GM12878 (cell line): ENCODE measurements around the gene DOK7. TPM values are rescaled to one million over a fixed set of nuclear protein-coding genes. Genes with fewer than 3 reads are reported as not detected.

Experiments
- ATAC-seq: fragments of 200-7000 bp; cut with Tn5 transposase; 3 replicates; pipeline ENCODE4 v1.9.1; 2020; ENCODE audit warnings: mild to moderate bottlenecking, moderate library complexity
- BruUV-seq: library from RNA; stranded (reverse); fragments of 400-500 nt; replicated peaks from 2 replicates; lab custom pipeline; 2021; lab: Mats Ljungman, UMichigan
- CTCF ChIA-PET: fragments of 300-600 bp; sonication (Branson Sonifier 250); formaldehyde crosslinking; extraction: SDS; loops from one replicate; lab custom pipeline; 2021; ENCODE audit warnings: inconsistent platforms; lab: Yijun Ruan, JAX
- POLR2A ChIA-PET: fragments of 350-600 bp; formaldehyde crosslinking; extraction: SDS; loops from one replicate; lab custom pipeline; 2021; ENCODE audit warnings: inconsistent platforms; lab: Charles Lee
- RAD21 ChIA-PET: fragments of 300-600 bp; sonication (Branson Sonifier 250); formaldehyde crosslinking; loops from one replicate; lab custom pipeline; 2023; ENCODE audit warnings: antibody characterized with exemption; ENCODE audit not compliant: unreplicated experiment; lab: Charles Lee
- SMC1A ChIA-PET: fragments of 300-600 bp; sonication (Branson Sonifier 250); formaldehyde crosslinking; loops from one replicate; lab custom pipeline; 2023; ENCODE audit not compliant: unreplicated experiment, uncharacterized antibody; lab: Charles Lee
- DNase-seq: peaks from one replicate; pipeline ENCODE4 v3.0.0-alpha.2; 2011; ENCODE audit warnings: low read depth, low spot score
- FAIRE-seq: peaks from 3 replicates; lab custom pipeline; 2011; peaks lifted over from hg19 to GRCh38; lab: Jason Lieb, UNC
- H2AFZ ChIP-seq: 2 replicates; pipeline ENCODE4 v1.6.0; 2011; ENCODE audit warnings: low read depth, low read length, control low read depth; ENCODE audit not compliant: control insufficient read depth
- H3K27ac ChIP-seq: 2 replicates; pipeline ENCODE4 v1.5.1; 2011; ENCODE audit warnings: control low read depth; ENCODE audit not compliant: control insufficient read depth, insufficient read depth
- H3K27me3 ChIP-seq, 2 experiments: replicated peaks in 1 of 2; 2 replicates each; pipeline versions ENCODE4 v1.6.0 to v1.6.1; 2011; ENCODE audit warnings: low read length in 1 of 2; ENCODE audit not compliant: control insufficient read depth in 2 of 2, insufficient read depth in 2 of 2
- H3K36me3 ChIP-seq, 2 experiments: 2 replicates each; pipeline ENCODE4 v1.5.1; 2011; ENCODE audit warnings: low read length in 1 of 2; ENCODE audit not compliant: control insufficient read depth in 2 of 2, insufficient read depth in 2 of 2
- H3K4me1 ChIP-seq: 2 replicates; pipeline ENCODE4 v1.6.1; 2011; ENCODE audit warnings: mild to moderate bottlenecking, low read length, moderate library complexity, mixed read lengths; ENCODE audit not compliant: control insufficient read depth, insufficient read depth
- H3K4me2 ChIP-seq: 2 replicates; pipeline ENCODE4 v1.6.0; 2011; ENCODE audit warnings: control low read depth; ENCODE audit not compliant: control insufficient read depth, insufficient read depth
- H3K4me3 ChIP-seq: fragments of 200-600 bp; sonication (generic); 2 replicates; pipeline ENCODE4 v1.5.1; 2016
- H3K79me2 ChIP-seq: 2 replicates; pipeline ENCODE4 v1.6.0; 2011; ENCODE audit warnings: low read length; ENCODE audit not compliant: control insufficient read depth, insufficient read depth
- H3K9ac ChIP-seq: 2 replicates; pipeline ENCODE4 v1.8.0; 2011; ENCODE audit warnings: low read length, control low read depth, mixed read lengths; ENCODE audit not compliant: control insufficient read depth, insufficient read depth
- H3K9me3 ChIP-seq: replicated peaks from 3 replicates; pipeline ENCODE4 v1.5.1; 2011; ENCODE audit warnings: mild to moderate bottlenecking, low read length; ENCODE audit not compliant: control insufficient read depth, insufficient read depth
- H4K20me1 ChIP-seq: 2 replicates; pipeline ENCODE4 v1.6.0; 2011; ENCODE audit not compliant: control insufficient read depth, insufficient read depth
- CREB1 ChIP-seq: IDR thresholded peaks from 2 replicates; pipeline ENCODE4 v1.6.1; 2012; ENCODE audit warnings: low read depth, mild to moderate bottlenecking, inconsistent platforms
- HDGF ChIP-seq: fragments of 450-650 bp; IDR thresholded peaks from 2 replicates; pipeline ENCODE4 v1.6.1; 2016; ENCODE audit warnings: antibody characterized with exemption
- IKZF1 ChIP-seq: fragments of 450-650 bp; conservative IDR thresholded peaks from 2 replicates; pipeline ENCODE4 v1.6.1; 2017; ENCODE audit warnings: antibody characterized with exemption, mild to moderate bottlenecking
- LARP7 ChIP-seq: fragments of 450-650 bp; IDR thresholded peaks from 2 replicates; pipeline ENCODE4 v1.6.1; 2017; ENCODE audit warnings: mild to moderate bottlenecking
- MTA2 ChIP-seq: fragments of 450-650 bp; IDR thresholded peaks from 2 replicates; pipeline ENCODE4 v1.6.1; 2016; ENCODE audit warnings: low read depth, mild to moderate bottlenecking, moderate library complexity
- RCOR1 ChIP-seq: conservative IDR thresholded peaks from 2 replicates; pipeline ENCODE4 v1.6.1; 2012; ENCODE audit warnings: low read depth, low read length, improper control_type of control experiment
- ZBED1 ChIP-seq: IDR thresholded peaks from 2 replicates; pipeline ENCODE4 v1.6.1; 2016; ENCODE audit warnings: borderline replicate concordance
- WGBS: methylation state at CpG from one replicate; pipeline ENCODE4 v1.1.6; 2016; ENCODE audit warnings: low lambda C conversion rate; ENCODE audit not compliant: insufficient replicate concordance, insufficient coverage; ENCODE audit errors: missing lambda C conversion rate; 5-methylcytosine and 5-hydroxymethylcytosine counted together
- in situ Hi-C: fragments of 300-500 bp; cut with MboI; formaldehyde crosslinking; loops from 9 replicates; pipeline ENCODE4 v1.14.3; 2018; ENCODE audit warnings: mixed read lengths
- intact Hi-C: fragments of 100-400 bp; cut with micrococcal nuclease; formaldehyde crosslinking; loops from one replicate; pipeline ENCODE4 v1.14.2; 2022; ENCODE audit not compliant: unreplicated experiment
- polyA plus RNA-seq, 11 experiments: library from polyadenylated mRNA; depleted of rRNA in 4 of 11; unstranded in 6 of 11; stranded (reverse) in 5 of 11; fragments of >200 nt; fragmentation: Nextera tagmentation in 4 of 11; fragmentation: Illumina TruSeq in 1 of 11; extraction: Ambion mirVana in 4 of 11; extraction: Trizol in 1 of 11; gene quantifications; 1 replicate in 1 of 11; 2 replicates in 10 of 11; pipeline versions ENCODE4 v1.2.1 to v1.2.3, GENCODE V29; 2011 to 2016; ENCODE audit warnings: inconsistent platforms in 2 of 11, missing spikeins in 2 of 11, low read depth in 1 of 11
- total RNA-seq, 4 experiments: library from RNA; depleted of rRNA in 3 of 4; stranded (reverse); fragments of >200 nt in 3 of 4; fragmentation: Illumina TruSeq in 1 of 4; extraction: Trizol in 1 of 4; gene quantifications; 2 replicates each; pipeline versions ENCODE4 v1.2.1 to v1.2.3, GENCODE V29; 2013 to 2021
- TF ChIP-seq, protein P1 (sequence below): fragments of 450-650 bp; formaldehyde crosslinking; IDR thresholded peaks from 2 replicates; pipeline ENCODE4 v1.5.0; 2022; ENCODE audit warnings: mild to moderate bottlenecking, missing genetic modification characterization
- TF ChIP-seq, protein P2 (sequence below): IDR thresholded peaks from 2 replicates; pipeline ENCODE4 v1.6.1; 2011; ENCODE audit warnings: low read depth, low read length, improper control_type of control experiment, borderline replicate concordance
- TF ChIP-seq, protein P3 (sequence below): IDR thresholded peaks from 2 replicates; pipeline ENCODE4 v1.6.1; 2012; ENCODE audit warnings: improper control_type of control experiment, low read depth, low read length; ENCODE audit not compliant: insufficient replicate concordance
- TF ChIP-seq, protein P4 (sequence below): IDR thresholded peaks from 2 replicates; pipeline ENCODE4 v1.6.1; 2011; ENCODE audit warnings: low read depth, mild to moderate bottlenecking, low read length, moderate library complexity, borderline replicate concordance; ENCODE audit errors: extremely low read depth

DOK7 gene
- total and polyA plus RNA-seq, 10 of the 15 experiments (the other 5 are each of a cell fraction or from before 2014, with no cell fraction given), result 0.04 to 0.46 (median 0.18) TPM; not detected in 4

DNA sequence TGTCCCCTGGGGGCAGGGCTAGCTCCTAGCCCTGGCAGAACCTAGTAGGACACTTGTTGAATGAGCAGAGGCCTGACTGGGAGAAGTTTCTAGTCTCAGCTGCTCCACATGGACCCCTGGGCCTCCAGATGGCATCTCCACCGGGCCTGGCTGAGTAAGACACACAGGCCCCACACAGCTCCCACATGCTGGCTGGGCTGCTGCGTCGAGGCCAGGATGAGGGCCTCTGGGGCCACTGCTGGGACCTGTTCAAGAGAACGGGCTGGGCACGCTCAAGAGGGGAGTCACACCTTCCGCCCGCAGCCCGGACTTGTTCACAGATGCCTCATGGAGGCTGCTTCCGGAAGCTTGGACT is 25.5 kb upstream of the DOK7 start (continued):
- TF ChIP-seq, protein P1, sequence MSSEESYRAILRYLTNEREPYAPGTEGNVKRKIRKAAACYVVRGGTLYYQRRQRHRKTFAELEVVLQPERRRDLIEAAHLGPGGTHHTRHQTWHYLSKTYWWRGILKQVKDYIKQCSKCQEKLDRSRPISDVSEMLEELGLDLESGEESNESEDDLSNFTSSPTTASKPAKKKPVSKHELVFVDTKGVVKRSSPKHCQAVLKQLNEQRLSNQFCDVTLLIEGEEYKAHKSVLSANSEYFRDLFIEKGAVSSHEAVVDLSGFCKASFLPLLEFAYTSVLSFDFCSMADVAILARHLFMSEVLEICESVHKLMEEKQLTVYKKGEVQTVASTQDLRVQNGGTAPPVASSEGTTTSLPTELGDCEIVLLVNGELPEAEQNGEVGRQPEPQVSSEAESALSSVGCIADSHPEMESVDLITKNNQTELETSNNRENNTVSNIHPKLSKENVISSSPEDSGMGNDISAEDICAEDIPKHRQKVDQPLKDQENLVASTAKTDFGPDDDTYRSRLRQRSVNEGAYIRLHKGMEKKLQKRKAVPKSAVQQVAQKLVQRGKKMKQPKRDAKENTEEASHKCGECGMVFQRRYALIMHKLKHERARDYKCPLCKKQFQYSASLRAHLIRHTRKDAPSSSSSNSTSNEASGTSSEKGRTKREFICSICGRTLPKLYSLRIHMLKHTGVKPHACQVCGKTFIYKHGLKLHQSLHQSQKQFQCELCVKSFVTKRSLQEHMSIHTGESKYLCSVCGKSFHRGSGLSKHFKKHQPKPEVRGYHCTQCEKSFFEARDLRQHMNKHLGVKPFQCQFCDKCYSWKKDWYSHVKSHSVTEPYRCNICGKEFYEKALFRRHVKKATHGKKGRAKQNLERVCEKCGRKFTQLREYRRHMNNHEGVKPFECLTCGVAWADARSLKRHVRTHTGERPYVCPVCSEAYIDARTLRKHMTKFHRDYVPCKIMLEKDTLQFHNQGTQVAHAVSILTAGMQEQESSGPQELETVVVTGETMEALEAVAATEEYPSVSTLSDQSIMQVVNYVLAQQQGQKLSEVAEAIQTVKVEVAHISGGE, result no peak
- TF ChIP-seq, protein P2, sequence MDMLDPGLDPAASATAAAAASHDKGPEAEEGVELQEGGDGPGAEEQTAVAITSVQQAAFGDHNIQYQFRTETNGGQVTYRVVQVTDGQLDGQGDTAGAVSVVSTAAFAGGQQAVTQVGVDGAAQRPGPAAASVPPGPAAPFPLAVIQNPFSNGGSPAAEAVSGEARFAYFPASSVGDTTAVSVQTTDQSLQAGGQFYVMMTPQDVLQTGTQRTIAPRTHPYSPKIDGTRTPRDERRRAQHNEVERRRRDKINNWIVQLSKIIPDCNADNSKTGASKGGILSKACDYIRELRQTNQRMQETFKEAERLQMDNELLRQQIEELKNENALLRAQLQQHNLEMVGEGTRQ, result no peak
- TF ChIP-seq HDGF (no peak), LARP7 (no peak), MTA2 (no peak)

DNA sequence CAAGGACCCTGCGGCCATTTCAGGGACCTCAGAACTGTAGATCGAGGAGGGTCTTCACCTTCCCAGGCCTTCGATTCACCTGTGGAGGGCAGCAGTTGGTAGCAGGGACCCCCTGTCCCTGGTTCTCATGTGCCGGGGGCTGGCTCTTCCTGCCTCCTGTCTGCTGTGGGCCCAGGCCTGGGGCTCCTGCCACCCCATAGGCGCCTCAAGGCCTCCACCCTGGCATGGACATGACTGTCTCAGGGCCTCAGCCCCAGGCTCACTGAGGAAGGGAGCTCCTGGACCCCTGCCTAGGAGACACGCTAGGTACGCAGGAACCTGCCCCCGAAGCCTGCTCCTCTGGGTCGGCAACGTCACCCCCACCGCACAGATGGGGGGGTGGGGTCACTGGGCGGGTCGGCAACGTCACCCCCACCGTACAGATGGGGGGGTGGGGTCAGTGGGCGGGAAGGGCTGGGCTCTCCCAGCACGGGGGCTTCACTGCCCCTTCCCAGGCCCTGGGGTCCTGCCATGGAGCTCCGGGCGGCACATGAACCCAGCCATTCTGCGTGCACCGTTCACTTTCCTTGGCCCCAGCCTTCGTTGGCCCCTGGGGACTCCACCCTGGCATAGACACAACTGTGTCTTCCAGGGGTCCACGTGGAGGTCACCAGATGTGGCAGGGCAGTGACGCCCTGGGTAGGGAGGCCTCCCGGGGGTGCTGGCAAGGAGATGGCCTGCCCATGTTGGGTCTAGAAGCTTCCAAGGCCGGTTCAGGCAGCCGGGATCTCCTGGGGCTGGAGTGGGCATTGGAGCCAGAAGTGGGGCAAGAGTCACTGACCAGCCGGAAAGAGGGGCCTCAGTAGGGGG is 24.9 kb upstream of the DOK7 start:
- Histone ChIP-seq H3K4me2 (no peak overlapping the region), H3K27ac (no peak overlapping the region), H3K27me3 (no peaks in the 10 kb centered on the region), H3K36me3 (no peaks in the 10 kb centered on the region), H4K20me1 (no peaks in the 10 kb centered on the region), H3K4me1 (no peaks in the 10 kb centered on the region), H3K4me3 (no peak overlapping the region), H3K9ac (no peak overlapping the region), H2AFZ (no peak overlapping the region), H3K9me3 (no peaks in the 10 kb centered on the region), H3K79me2 (no peaks in the 10 kb centered on the region)
- TF ChIP-seq, protein P3, sequence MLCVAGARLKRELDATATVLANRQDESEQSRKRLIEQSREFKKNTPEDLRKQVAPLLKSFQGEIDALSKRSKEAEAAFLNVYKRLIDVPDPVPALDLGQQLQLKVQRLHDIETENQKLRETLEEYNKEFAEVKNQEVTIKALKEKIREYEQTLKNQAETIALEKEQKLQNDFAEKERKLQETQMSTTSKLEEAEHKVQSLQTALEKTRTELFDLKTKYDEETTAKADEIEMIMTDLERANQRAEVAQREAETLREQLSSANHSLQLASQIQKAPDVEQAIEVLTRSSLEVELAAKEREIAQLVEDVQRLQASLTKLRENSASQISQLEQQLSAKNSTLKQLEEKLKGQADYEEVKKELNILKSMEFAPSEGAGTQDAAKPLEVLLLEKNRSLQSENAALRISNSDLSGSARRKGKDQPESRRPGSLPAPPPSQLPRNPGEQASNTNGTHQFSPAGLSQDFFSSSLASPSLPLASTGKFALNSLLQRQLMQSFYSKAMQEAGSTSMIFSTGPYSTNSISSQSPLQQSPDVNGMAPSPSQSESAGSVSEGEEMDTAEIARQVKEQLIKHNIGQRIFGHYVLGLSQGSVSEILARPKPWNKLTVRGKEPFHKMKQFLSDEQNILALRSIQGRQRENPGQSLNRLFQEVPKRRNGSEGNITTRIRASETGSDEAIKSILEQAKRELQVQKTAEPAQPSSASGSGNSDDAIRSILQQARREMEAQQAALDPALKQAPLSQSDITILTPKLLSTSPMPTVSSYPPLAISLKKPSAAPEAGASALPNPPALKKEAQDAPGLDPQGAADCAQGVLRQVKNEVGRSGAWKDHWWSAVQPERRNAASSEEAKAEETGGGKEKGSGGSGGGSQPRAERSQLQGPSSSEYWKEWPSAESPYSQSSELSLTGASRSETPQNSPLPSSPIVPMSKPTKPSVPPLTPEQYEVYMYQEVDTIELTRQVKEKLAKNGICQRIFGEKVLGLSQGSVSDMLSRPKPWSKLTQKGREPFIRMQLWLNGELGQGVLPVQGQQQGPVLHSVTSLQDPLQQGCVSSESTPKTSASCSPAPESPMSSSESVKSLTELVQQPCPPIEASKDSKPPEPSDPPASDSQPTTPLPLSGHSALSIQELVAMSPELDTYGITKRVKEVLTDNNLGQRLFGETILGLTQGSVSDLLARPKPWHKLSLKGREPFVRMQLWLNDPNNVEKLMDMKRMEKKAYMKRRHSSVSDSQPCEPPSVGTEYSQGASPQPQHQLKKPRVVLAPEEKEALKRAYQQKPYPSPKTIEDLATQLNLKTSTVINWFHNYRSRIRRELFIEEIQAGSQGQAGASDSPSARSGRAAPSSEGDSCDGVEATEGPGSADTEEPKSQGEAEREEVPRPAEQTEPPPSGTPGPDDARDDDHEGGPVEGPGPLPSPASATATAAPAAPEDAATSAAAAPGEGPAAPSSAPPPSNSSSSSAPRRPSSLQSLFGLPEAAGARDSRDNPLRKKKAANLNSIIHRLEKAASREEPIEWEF, result no peak
- TF ChIP-seq CREB1, result no peak
- no peak for TF ChIP-seq RCOR1
- TF ChIP-seq IKZF1, result no peak
- TF ChIP-seq, protein P4, sequence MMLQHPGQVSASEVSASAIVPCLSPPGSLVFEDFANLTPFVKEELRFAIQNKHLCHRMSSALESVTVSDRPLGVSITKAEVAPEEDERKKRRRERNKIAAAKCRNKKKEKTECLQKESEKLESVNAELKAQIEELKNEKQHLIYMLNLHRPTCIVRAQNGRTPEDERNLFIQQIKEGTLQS, result no peak
- no peak for TF ChIP-seq ZBED1
- in situ Hi-C loops, result no loop called here
- no TSS peak for BruUV-seq
- POLR2A ChIA-PET, result no interaction called here
- WGBS, result 55% methylated on average over 23 of the region's 28 CpGs
- DNase-seq, result no peak
- CTCF ChIA-PET, result no interaction called here
- intact Hi-C loops, result no loop called here
- ATAC-seq, result no peak
- no peak for FAIRE-seq
- SMC1A ChIA-PET, result no interaction called here
- RAD21 ChIA-PET, result interaction anchor here (1.0 to 1.4 kb wide), 2 partner anchors 83 to 92 kb away, joined by 3 read pairs; no protein-coding TSS in a partner anchor
